CD14-positive monocyte (primary cell): ENCODE results near the gene CTNNA3. TPM values are rescaled to one million over a fixed set of nuclear protein-coding genes. Genes with fewer than 3 reads are reported as not detected.

Experiments used
- DNase-seq, 3 donors: peaks; one replicate each; pipeline ENCODE4 v3.0.0-alpha.2; 2011 to 2022
- H2AFZ ChIP-seq: 2 replicates; pipeline ENCODE4 v1.6.0; 2012; ENCODE audit warnings: mild to moderate bottlenecking, low read depth, low read length, inconsistent platforms; ENCODE audit not compliant: insufficient read depth, poor library complexity, severe bottlenecking
- H3K27ac ChIP-seq, 2 donors: 1 replicate in 1 of 2; 2 replicates in 1 of 2; pipeline ENCODE4 v1.5.1; 2012 to 2013; ENCODE audit warnings: low read length in 2 of 2, control low read depth in 1 of 2, inconsistent platforms in 1 of 2, low read depth in 1 of 2, mild to moderate bottlenecking in 1 of 2
- H3K27me3 ChIP-seq, 2 donors: one replicate each; pipeline versions ENCODE4 v1.6.0 to v1.6.1; 2011 to 2013; ENCODE audit warnings: low read length in 2 of 2; ENCODE audit not compliant: control insufficient read depth in 2 of 2, insufficient read depth in 2 of 2
- H3K36me3 ChIP-seq, 2 donors: replicated peaks in 1 of 2; 1 replicate in 1 of 2; 2 replicates in 1 of 2; pipeline versions ENCODE4 v1.5.1 to v1.6.1; 2012 to 2013; ENCODE audit warnings: low read length in 2 of 2, control low read depth in 1 of 2, inconsistent platforms in 1 of 2, mild to moderate bottlenecking in 1 of 2; ENCODE audit not compliant: insufficient read depth in 2 of 2, control insufficient read depth in 1 of 2
- H3K4me1 ChIP-seq, 2 donors: 1 replicate in 1 of 2; 2 replicates in 1 of 2; pipeline versions ENCODE4 v1.5.1 to v1.6.1; 2012 to 2013; ENCODE audit warnings: low read length in 2 of 2, control low read depth in 1 of 2, inconsistent platforms in 1 of 2, mild to moderate bottlenecking in 1 of 2, moderate library complexity in 1 of 2; ENCODE audit not compliant: insufficient read depth in 2 of 2, control insufficient read depth in 1 of 2
- H3K4me2 ChIP-seq: replicated peaks from 2 replicates; pipeline ENCODE3; 2012; ENCODE audit warnings: low read length, moderate library complexity, mild to moderate bottlenecking; ENCODE audit not compliant: poor library complexity, severe bottlenecking; ENCODE audit errors: extremely low read depth
- H3K4me3 ChIP-seq, 3 experiments: fragments of 200-600 bp in 1 of 3; sonication (generic) in 1 of 3; replicated peaks in 1 of 3; 1 replicate in 2 of 3; 2 replicates in 1 of 3; pipeline ENCODE4 v1.5.1; 2011 to 2013; ENCODE audit warnings: low read length in 3 of 3, mild to moderate bottlenecking in 3 of 3, control low read depth in 2 of 3, low read depth in 2 of 3, inconsistent platforms in 1 of 3, moderate library complexity in 1 of 3
- H3K79me2 ChIP-seq: 2 replicates; pipeline ENCODE4 v1.6.0; 2012; ENCODE audit warnings: mild to moderate bottlenecking, control low read depth, inconsistent platforms, low read length, moderate library complexity; ENCODE audit not compliant: insufficient read depth
- H3K9ac ChIP-seq: 2 replicates; pipeline ENCODE4 v1.6.0; 2017; ENCODE audit warnings: low read length, mild to moderate bottlenecking; ENCODE audit not compliant: insufficient read depth, poor library complexity, severe bottlenecking
- H3K9me3 ChIP-seq, 2 donors: replicated peaks in 1 of 2; 1 replicate in 1 of 2; 2 replicates in 1 of 2; pipeline versions ENCODE4 v1.5.1 to v1.6.1; 2012 to 2013; ENCODE audit warnings: low read length in 2 of 2, control low read depth in 1 of 2; ENCODE audit not compliant: control insufficient read depth in 1 of 2, insufficient read depth in 1 of 2
- H4K20me1 ChIP-seq: 2 replicates; pipeline ENCODE4 v1.6.0; 2012; ENCODE audit warnings: mild to moderate bottlenecking, low read length, control low read depth, moderate library complexity; ENCODE audit not compliant: insufficient read depth
- H3K27ac Mint-ChIP-seq, 7 donors: one replicate each; pipeline ENCODE4 v1.8.0; 2020; ENCODE audit warnings: mild to moderate bottlenecking in 7 of 7, mixed read lengths in 7 of 7, moderate library complexity in 6 of 7, inconsistent platforms in 2 of 7
- H3K27me3 Mint-ChIP-seq, 3 donors: one replicate each; pipeline ENCODE4 v1.8.0; 2021 to 2022; ENCODE audit warnings: low read depth in 3 of 3, mild to moderate bottlenecking in 3 of 3, mixed read lengths in 3 of 3, moderate library complexity in 3 of 3, inconsistent platforms in 1 of 3
- H3K36me3 Mint-ChIP-seq, 2 donors: one replicate each; pipeline ENCODE4 v1.8.0; 2020; ENCODE audit warnings: mixed read lengths in 2 of 2, inconsistent platforms in 1 of 2, mild to moderate bottlenecking in 1 of 2
- H3K4me1 Mint-ChIP-seq: one replicate; pipeline ENCODE4 v1.8.0; 2020; ENCODE audit warnings: mild to moderate bottlenecking, mixed read lengths
- H3K4me3 Mint-ChIP-seq, 2 donors: one replicate each; pipeline ENCODE4 v1.8.0; 2020; ENCODE audit warnings: mild to moderate bottlenecking in 2 of 2, mixed read lengths in 2 of 2, moderate library complexity in 1 of 2
- H3K9me3 Mint-ChIP-seq, 7 donors: one replicate each; pipeline ENCODE4 v1.8.0; 2020 to 2022; ENCODE audit warnings: mixed read lengths in 7 of 7, mild to moderate bottlenecking in 6 of 7, moderate library complexity in 6 of 7, inconsistent platforms in 2 of 7
- WGBS: methylation state at CpG from one replicate; pipeline ENCODE4 v1.1.5; 2013; ENCODE audit warnings: missing lambda C conversion rate; ENCODE audit not compliant: insufficient coverage; 5-methylcytosine and 5-hydroxymethylcytosine counted together
- intact Hi-C, 2 donors: fragments of 100-400 bp; cut with micrococcal nuclease; formaldehyde crosslinking; loops; one replicate each; pipeline versions ENCODE4 v1.15.0 to v1.15.1; 2023
- polyA plus RNA-seq, 3 donors: library from polyadenylated mRNA; depleted of rRNA in 1 of 3; unstranded in 2 of 3; stranded (reverse) in 1 of 3; fragments of 300-500 nt in 2 of 3; fragments of >200 nt in 1 of 3; fragmentation: Illumina TruSeq in 2 of 3; gene quantifications; 1 replicate in 2 of 3; 2 replicates in 1 of 3; pipeline ENCODE4 v1.2.3, GENCODE V29; 2012 to 2021
- TF ChIP-seq, protein P1 (sequence below): fragments of 200-600 bp; IDR thresholded peaks from one replicate; pipeline ENCODE4 v1.8.0; 2022; ENCODE audit warnings: antibody characterized with exemption, mild to moderate bottlenecking

Gene CTNNA3
- polyA plus RNA-seq, 3 donors: not detected

DNA sequence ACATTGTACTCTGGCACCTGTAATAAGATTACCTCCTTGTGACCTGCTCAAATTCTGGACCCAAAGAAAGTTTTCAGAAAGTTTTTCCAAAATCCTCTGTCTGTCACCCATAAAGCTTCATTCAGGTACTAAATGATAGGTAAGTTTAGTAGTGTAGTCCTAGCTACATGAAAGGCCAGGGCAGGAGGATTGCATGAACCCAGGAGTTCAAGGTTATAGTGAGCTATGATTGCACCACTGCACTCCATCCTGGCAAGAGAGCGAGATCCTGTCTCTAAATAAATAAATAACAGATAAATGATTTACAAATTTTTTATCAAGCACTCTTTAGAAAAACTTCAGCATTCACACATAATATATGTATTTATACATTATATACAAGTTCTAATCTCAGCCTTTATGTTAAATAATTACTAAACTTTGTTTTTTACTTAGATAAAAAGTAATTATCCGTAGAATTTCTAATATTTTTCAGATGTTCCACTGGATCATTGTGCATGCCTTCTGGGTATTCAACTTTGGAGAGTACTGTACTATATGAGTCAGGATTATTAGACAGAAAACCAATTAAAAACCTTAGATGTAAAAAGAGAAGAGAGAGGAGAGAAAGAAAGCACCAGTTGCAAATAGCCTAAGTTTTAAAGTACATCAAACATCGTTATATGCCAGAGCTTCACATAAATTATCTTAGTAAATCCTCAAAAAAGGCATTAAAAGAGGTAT, 407.1 kb downstream of the CTNNA3 start:
- no peak overlapping the region for H3K4me2 ChIP-seq
- H3K36me3 ChIP-seq: no peaks in the 10 kb centered on the region
- H3K27ac Mint-ChIP-seq: no peak overlapping the region
- no peak overlapping the region for H3K4me3 Mint-ChIP-seq
- no CpG with 5 or more reads among the region's 3 CpGs for WGBS
- TF ChIP-seq, protein P1, sequence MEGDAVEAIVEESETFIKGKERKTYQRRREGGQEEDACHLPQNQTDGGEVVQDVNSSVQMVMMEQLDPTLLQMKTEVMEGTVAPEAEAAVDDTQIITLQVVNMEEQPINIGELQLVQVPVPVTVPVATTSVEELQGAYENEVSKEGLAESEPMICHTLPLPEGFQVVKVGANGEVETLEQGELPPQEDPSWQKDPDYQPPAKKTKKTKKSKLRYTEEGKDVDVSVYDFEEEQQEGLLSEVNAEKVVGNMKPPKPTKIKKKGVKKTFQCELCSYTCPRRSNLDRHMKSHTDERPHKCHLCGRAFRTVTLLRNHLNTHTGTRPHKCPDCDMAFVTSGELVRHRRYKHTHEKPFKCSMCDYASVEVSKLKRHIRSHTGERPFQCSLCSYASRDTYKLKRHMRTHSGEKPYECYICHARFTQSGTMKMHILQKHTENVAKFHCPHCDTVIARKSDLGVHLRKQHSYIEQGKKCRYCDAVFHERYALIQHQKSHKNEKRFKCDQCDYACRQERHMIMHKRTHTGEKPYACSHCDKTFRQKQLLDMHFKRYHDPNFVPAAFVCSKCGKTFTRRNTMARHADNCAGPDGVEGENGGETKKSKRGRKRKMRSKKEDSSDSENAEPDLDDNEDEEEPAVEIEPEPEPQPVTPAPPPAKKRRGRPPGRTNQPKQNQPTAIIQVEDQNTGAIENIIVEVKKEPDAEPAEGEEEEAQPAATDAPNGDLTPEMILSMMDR: no peak
- peaks cover 0 to 2% (median 1%) of the 10 kb centered on the region in 3 donors for H3K27me3 Mint-ChIP-seq
- no peaks in the 10 kb centered on the region for H3K27me3 ChIP-seq
- H4K20me1 ChIP-seq: no peaks in the 10 kb centered on the region
- H3K9me3 Mint-ChIP-seq: no peaks in the 10 kb centered on the region
- H3K27ac ChIP-seq: no peak overlapping the region
- H2AFZ ChIP-seq: no peak overlapping the region
- no peaks in the 10 kb centered on the region for H3K9me3 ChIP-seq
- DNase-seq: no peak
- H3K4me1 ChIP-seq: no peaks in the 10 kb centered on the region
- intact Hi-C loops: no loop called here
- H3K9ac ChIP-seq: no peak overlapping the region
- H3K4me1 Mint-ChIP-seq: no peaks in the 10 kb centered on the region
- no peaks in the 10 kb centered on the region for H3K36me3 Mint-ChIP-seq
- H3K4me3 ChIP-seq: no peak overlapping the region
- H3K79me2 ChIP-seq: no peaks in the 10 kb centered on the region

DNA sequence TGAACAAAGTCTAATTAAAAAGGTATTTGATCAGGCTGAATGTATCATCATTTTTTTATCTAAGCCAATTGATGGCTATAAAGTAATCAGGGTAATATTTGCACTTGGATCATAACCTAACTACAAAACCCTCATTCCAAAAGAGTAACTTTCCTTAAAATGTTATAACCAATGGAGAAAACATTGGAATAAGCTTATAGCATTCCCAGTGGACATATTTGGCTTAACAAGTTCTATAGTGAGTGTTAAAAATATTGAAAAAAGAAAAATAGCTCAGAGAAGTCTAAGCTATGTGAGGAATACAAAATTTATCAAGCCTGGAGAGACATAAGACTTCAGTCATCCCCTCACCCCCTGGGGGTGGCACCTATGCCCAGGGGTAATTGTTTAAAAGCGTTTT, 411.4 kb downstream of the CTNNA3 start:
- no peaks in the 10 kb centered on the region for H3K4me1 Mint-ChIP-seq
- Histone ChIP-seq H3K4me3 (no peak overlapping the region), H3K4me2 (no peak overlapping the region), H4K20me1 (no peaks in the 10 kb centered on the region), H3K27me3 (no peaks in the 10 kb centered on the region), H3K9ac (no peak overlapping the region), H3K27ac (no peak overlapping the region), H3K9me3 (no peaks in the 10 kb centered on the region), H3K79me2 (no peaks in the 10 kb centered on the region), H2AFZ (no peak overlapping the region), H3K4me1 (no peaks in the 10 kb centered on the region), H3K36me3 (no peaks in the 10 kb centered on the region)
- intact Hi-C loops: no loop called here
- peaks cover 0 to 1% (median 0%) of the 10 kb centered on the region in 3 donors for H3K27me3 Mint-ChIP-seq
- DNase-seq: no peak
- TF ChIP-seq, protein P1: no peak
- no CpG with 5 or more reads among the region's 1 CpG for WGBS
- H3K9me3 Mint-ChIP-seq: peaks cover 0 to 2% (median 0%) of the 10 kb centered on the region in 7 donors
- H3K36me3 Mint-ChIP-seq: no peaks in the 10 kb centered on the region
- H3K4me3 Mint-ChIP-seq: no peak overlapping the region
- H3K27ac Mint-ChIP-seq: no peak overlapping the region
